GM21825 (cell line): ENCODE data around the gene PLK2.

Experiments
- ATAC-seq: cut with Tn5 transposase; IDR thresholded peaks from one replicate; pipeline ENCODE4 v1.9.1; 2021; ENCODE audit warnings: mild to moderate bottlenecking, moderate library complexity; ENCODE audit not compliant: unreplicated experiment

The PLK2 gene

GRCh38 chr5:58451732-58452565 lies 7.9 kb downstream of the PLK2 start:
- ATAC-seq: no peak

- ATAC-seq: no peak
These were observed 8.9 kb downstream of the PLK2 start for GRCh38 chr5:58450811-58451629.

- no peak for ATAC-seq
These were observed 9.9 kb downstream of the PLK2 start for GRCh38 chr5:58450018-58450417.

GRCh38 chr5:58447226-58447625 lies 12.7 kb downstream of the PLK2 start:
- ATAC-seq: no peak

- no peak for ATAC-seq
These were observed 13.9 kb downstream of the PLK2 start for GRCh38 chr5:58446024-58446423.

- no peak for ATAC-seq
These were observed 15.1 kb downstream of the PLK2 start for GRCh38 chr5:58444805-58445204.

GRCh38 chr5:58440901-58441460 lies 18.9 kb downstream of the PLK2 start:
- ATAC-seq: no peak

GRCh38 chr5:58439094-58439644 lies 20.7 kb downstream of the PLK2 start:
- ATAC-seq: no peak

- ATAC-seq: no peak
These were observed 22.2 kb downstream of the PLK2 start for GRCh38 chr5:58437661-58438060.

GRCh38 chr5:58431832-58432231 lies 28.1 kb downstream of the PLK2 start:
- ATAC-seq: no peak

GRCh38 chr5:58412932-58413331 lies 47.0 kb downstream of the PLK2 start:
- no peak for ATAC-seq

GRCh38 chr5:58412081-58412480 lies 47.8 kb downstream of the PLK2 start:
- ATAC-seq: no peak

- ATAC-seq: no peak
These were observed 48.5 kb downstream of the PLK2 start for GRCh38 chr5:58411372-58411771.

GRCh38 chr5:58410441-58410840 lies 49.4 kb downstream of the PLK2 start:
- no peak for ATAC-seq

- ATAC-seq: no peak
These were observed 52.7 kb downstream of the PLK2 start for GRCh38 chr5:58407042-58407719.

GRCh38 chr5:58406394-58406793 lies 53.5 kb downstream of the PLK2 start:
- no peak for ATAC-seq

GRCh38 chr5:58405175-58405574 lies 54.7 kb downstream of the PLK2 start:
- no peak for ATAC-seq

GRCh38 chr5:58404734-58405133 lies 55.2 kb downstream of the PLK2 start:
- ATAC-seq: no peak
